Endothelial cell of umbilical vein (primary cell): ENCODE results near the gene HDAC9. TPM values are rescaled to one million over a fixed set of nuclear protein-coding genes. Genes with fewer than 3 reads are reported as not detected.

Source experiments
- BruUV-seq: library from RNA; stranded (reverse); fragments of 400-500 nt; replicated peaks from 2 replicates; lab custom pipeline; 2021; lab: Mats Ljungman, UMichigan
- CTCF ChIA-PET: fragments of 300-600, 350-600 bp; sonication (Branson Sonifier 250); formaldehyde crosslinking; loops from one replicate; lab custom pipeline; 2021; ENCODE audit warnings: antibody characterized with exemption, inconsistent platforms; lab: Charles Lee
- POLR2A ChIA-PET: fragments of 300-600, 350-600 bp; sonication (Branson Sonifier 250); formaldehyde crosslinking; loops from one replicate; lab custom pipeline; 2021; ENCODE audit warnings: antibody characterized with exemption, inconsistent platforms; lab: Charles Lee
- DNase-seq: peaks from one replicate; pipeline ENCODE4 v3.0.0-alpha.2; 2011; ENCODE audit warnings: low read depth, low spot score
- FAIRE-seq: peaks from 2 replicates; lab custom pipeline; 2011; peaks lifted over from hg19 to GRCh38; lab: Jason Lieb, UNC
- H2AFZ ChIP-seq: 2 replicates; pipeline ENCODE4 v1.6.0; 2012; ENCODE audit warnings: low read depth, low read length, control low read depth, inconsistent platforms
- H3K27ac ChIP-seq: 2 replicates; pipeline ENCODE4 v1.5.1; 2011; ENCODE audit warnings: low read depth, mild to moderate bottlenecking, control low read depth, low read length, moderate library complexity; ENCODE audit not compliant: insufficient read depth
- H3K27me3 ChIP-seq, 2 experiments: 2 replicates each; pipeline versions ENCODE4 v1.6.0 to v1.6.1; 2011; ENCODE audit warnings: low read length in 2 of 2, mixed read lengths in 1 of 2; ENCODE audit not compliant: control insufficient read depth in 2 of 2, insufficient read depth in 2 of 2
- H3K36me3 ChIP-seq, 2 experiments: 2 replicates in 1 of 2; 3 replicates in 1 of 2; pipeline ENCODE4 v1.5.1; 2011; ENCODE audit warnings: low read length in 2 of 2, mild to moderate bottlenecking in 1 of 2, moderate library complexity in 1 of 2; ENCODE audit not compliant: control insufficient read depth in 2 of 2, insufficient read depth in 2 of 2; ENCODE audit errors: extremely low read depth in 1 of 2
- H3K4me1 ChIP-seq: 3 replicates; pipeline ENCODE4 v1.5.1; 2011; ENCODE audit warnings: mild to moderate bottlenecking, low read length; ENCODE audit not compliant: control insufficient read depth, insufficient read depth; ENCODE audit errors: extremely low read depth
- H3K4me2 ChIP-seq: 2 replicates; pipeline ENCODE4 v1.6.1; 2011; ENCODE audit warnings: low read length, control low read depth, mixed read lengths; ENCODE audit not compliant: insufficient read depth
- H3K4me3 ChIP-seq, 3 experiments: fragments of 200-600 bp in 1 of 3; sonication (generic), shearing (Covaris generic) in 1 of 3; replicated peaks in 1 of 3; 2 replicates each; pipeline ENCODE4 v1.5.1; 2011 to 2016; ENCODE audit warnings: control low read depth in 3 of 3, low read length in 3 of 3, mild to moderate bottlenecking in 2 of 3, inconsistent platforms in 1 of 3, low read depth in 1 of 3, moderate library complexity in 1 of 3; ENCODE audit not compliant: insufficient read depth in 1 of 3
- H3K79me2 ChIP-seq: 2 replicates; pipeline ENCODE4 v1.6.0; 2012; ENCODE audit warnings: low read length, inconsistent platforms; ENCODE audit not compliant: control insufficient read depth, insufficient read depth
- H3K9ac ChIP-seq: replicated peaks from 2 replicates; pipeline ENCODE3; 2011; ENCODE audit warnings: low read length, control low read depth; ENCODE audit not compliant: insufficient read depth; ENCODE audit errors: extremely low read depth
- H3K9me1 ChIP-seq: replicated peaks from 3 replicates; pipeline ENCODE4 v1.6.0; 2011; ENCODE audit warnings: mild to moderate bottlenecking, low read length; ENCODE audit not compliant: control insufficient read depth, insufficient read depth; ENCODE audit errors: extremely low read depth
- H3K9me3 ChIP-seq: replicated peaks from 2 replicates; pipeline ENCODE4 v1.5.1; 2012; ENCODE audit warnings: low read length, inconsistent platforms; ENCODE audit not compliant: control insufficient read depth, insufficient read depth
- H4K20me1 ChIP-seq: replicated peaks from 2 replicates; pipeline ENCODE3; 2011; ENCODE audit warnings: mild to moderate bottlenecking, low read length; ENCODE audit not compliant: control insufficient read depth, insufficient read depth; ENCODE audit errors: extremely low read depth
- CTCF ChIP-seq, 2 donors: IDR thresholded peaks; 1 replicate in 1 of 2; 2 replicates in 1 of 2; pipeline ENCODE4 v1.5.1; 2011; ENCODE audit warnings: low read length in 2 of 2, mild to moderate bottlenecking in 2 of 2, moderate library complexity in 2 of 2, control low read depth in 1 of 2, inconsistent platforms in 1 of 2, low read depth in 1 of 2; ENCODE audit not compliant: insufficient read depth in 1 of 2; ENCODE audit errors: extremely low read depth in 1 of 2
- EZH2 ChIP-seq: IDR thresholded peaks from 2 replicates; pipeline ENCODE4 v1.6.1; 2012; ENCODE audit warnings: borderline replicate concordance, low read depth, mild to moderate bottlenecking, moderate library complexity, low read length, inconsistent platforms; ENCODE audit not compliant: severe bottlenecking
- JUN ChIP-seq: IDR thresholded peaks from 2 replicates; pipeline ENCODE4 v1.6.1; 2011; ENCODE audit warnings: borderline replicate concordance, low read depth; ENCODE audit not compliant: insufficient read length, insufficient read depth
- MAX ChIP-seq: IDR thresholded peaks from 2 replicates; pipeline ENCODE4 v1.6.1; 2011; ENCODE audit not compliant: insufficient read depth, insufficient read length
- POLR2A ChIP-seq: IDR thresholded peaks from 2 replicates; pipeline ENCODE4 v1.6.1; 2012; ENCODE audit warnings: low read depth, mild to moderate bottlenecking, control low read depth, low read length
- POLR2AphosphoS5 ChIP-seq: IDR thresholded peaks from 2 replicates; pipeline ENCODE4 v1.6.1; 2012; ENCODE audit warnings: low read depth, mild to moderate bottlenecking, control low read depth, low read length, moderate library complexity; ENCODE audit not compliant: insufficient read depth
- dilution Hi-C: fragments of 300-500 bp; cut with MboI; formaldehyde crosslinking; loops from one replicate; pipeline ENCODE4 v1.15.0; 2019; ENCODE audit warnings: low sequenced_read_pairs; ENCODE audit not compliant: extremely low pct_ligation_motif_present
- intact Hi-C: fragments of 100-400 bp; cut with micrococcal nuclease; formaldehyde crosslinking; loops from one replicate; pipeline ENCODE4 v1.10.0; 2022
- polyA plus RNA-seq, 4 experiments: library from polyadenylated mRNA; depleted of rRNA in 3 of 4; stranded (reverse) in 3 of 4; unstranded in 1 of 4; fragments of >200 nt; gene quantifications; 2 replicates each; pipeline versions ENCODE4 v1.2.1 to v1.2.3, GENCODE V29; 2011 to 2012; ENCODE audit warnings: missing spikeins in 1 of 4
- total RNA-seq: library from RNA; stranded (reverse); gene quantifications from 2 replicates; pipeline ENCODE4 v1.2.3, GENCODE V29; 2021

HDAC9 gene
- total and polyA plus RNA-seq, 2 donors (not counting 3 experiments of a cell fraction or from before 2014, with no cell fraction given) = 1.8 to 11.6 TPM

- no TSS peak for BruUV-seq
- no peaks in the 10 kb centered on the region for H3K9me1 ChIP-seq
- H3K9ac ChIP-seq = no peak overlapping the region
- H3K36me3 ChIP-seq = no peaks in the 10 kb centered on the region
- H3K4me3 ChIP-seq = no peak overlapping the region
- ChIA-PET POLR2A (no interaction called here), CTCF (no interaction called here)
- H2AFZ ChIP-seq = no peak overlapping the region
- dilution Hi-C loops (no loop called here), intact Hi-C loops (loop anchor here (5.0 kb wide), 1 partner anchor 161 kb away; no protein-coding TSS in a partner anchor)
- H3K27ac ChIP-seq = no peak overlapping the region
- no peak overlapping the region for H3K4me2 ChIP-seq
- no peaks in the 10 kb centered on the region for H3K79me2 ChIP-seq
- peaks cover 42% of the 10 kb centered on the region for H3K4me1 ChIP-seq
- H3K27me3 ChIP-seq = no peaks in the 10 kb centered on the region
- FAIRE-seq (no peak), DNase-seq (no peak)
- TF ChIP-seq CTCF (IDR thresholded peaks at IDR 0.05; ENCODE audit: extremely low read depth in 1 of 2, insufficient read depth in 1 of 2, low read depth in 1 of 2, low read length in 2 of 2) = no peak
- TF ChIP-seq MAX = no peak
- TF ChIP-seq POLR2AphosphoS5 = no peak
- no peak for TF ChIP-seq POLR2A
- no peak for TF ChIP-seq JUN
- no peak for TF ChIP-seq EZH2
- no peaks in the 10 kb centered on the region for H4K20me1 ChIP-seq
- no peaks in the 10 kb centered on the region for H3K9me3 ChIP-seq
Measured at GRCh38 chr7:18505870-18506460, 10.4 kb downstream of the HDAC9 start.
